Effector memory CD4-positive, alpha-beta T cell (primary cell): ENCODE measurements around the gene KRT1.

ENCODE experiments used
- DNase-seq, 3 donors: peaks; one replicate each; pipeline ENCODE4 v3.0.0-alpha.2; 2020
- H3K27ac ChIP-seq: 2 replicates; pipeline ENCODE4 v1.7.0; 2013; ENCODE audit warnings: mild to moderate bottlenecking, low read length, moderate library complexity; ENCODE audit not compliant: insufficient read depth, poor library complexity, severe bottlenecking
- H3K27me3 ChIP-seq: replicated peaks from 2 replicates; pipeline ENCODE4 v1.7.0; 2013; ENCODE audit warnings: mild to moderate bottlenecking, low read length; ENCODE audit not compliant: insufficient read depth, control insufficient read depth, poor library complexity, severe bottlenecking
- H3K36me3 ChIP-seq: 2 replicates; pipeline ENCODE4 v1.7.0; 2013; ENCODE audit warnings: mild to moderate bottlenecking, low read length, moderate library complexity; ENCODE audit not compliant: control insufficient read depth, insufficient read depth
- H3K4me1 ChIP-seq: 2 replicates; pipeline ENCODE4 v1.7.0; 2013; ENCODE audit warnings: low read length, mild to moderate bottlenecking; ENCODE audit not compliant: control insufficient read depth, insufficient read depth, poor library complexity, severe bottlenecking
- H3K4me3 ChIP-seq: 2 replicates; pipeline ENCODE4 v1.7.0; 2013; ENCODE audit warnings: low read length, low read depth, mild to moderate bottlenecking; ENCODE audit not compliant: insufficient read depth, poor library complexity, severe bottlenecking
- H3K9me3 ChIP-seq: 2 replicates; pipeline ENCODE4 v1.7.0; 2013; ENCODE audit warnings: mild to moderate bottlenecking, low read length, moderate library complexity; ENCODE audit not compliant: control insufficient read depth

Gene KRT1

GRCh38 chr12:52645982-52646381 is 34.2 kb downstream of the KRT1 start:
- Histone ChIP-seq H3K4me1 (peaks cover 12% of the 10 kb centered on the region), H3K27ac (peak overlapping the region; percentile 50)
- DNase-seq: no peak

GRCh38 chr12:52645120-52645761 is 35.0 kb downstream of the KRT1 start:
- DNase-seq: peak in 2 of 3 donors; percentile 9 to 20
- no peak overlapping the region for H3K4me3 ChIP-seq
- peaks cover 12% of the 10 kb centered on the region for H3K4me1 ChIP-seq
- peak overlapping the region; percentile 50 for H3K27ac ChIP-seq
- H3K9me3 ChIP-seq: no peaks in the 10 kb centered on the region
- H3K36me3 ChIP-seq: no peaks in the 10 kb centered on the region
- no peaks in the 10 kb centered on the region for H3K27me3 ChIP-seq

More at GRCh38 chr12:52645982-52646381, 34.2 kb downstream of the KRT1 start:
- Histone ChIP-seq H3K4me3 (no peak overlapping the region), H3K27me3 (no peaks in the 10 kb centered on the region), H3K36me3 (no peaks in the 10 kb centered on the region), H3K9me3 (no peaks in the 10 kb centered on the region)

GRCh38 chr12:52644078-52644415 is 36.2 kb downstream of the KRT1 start:
- no peak overlapping the region for H3K4me3 ChIP-seq

DNA sequence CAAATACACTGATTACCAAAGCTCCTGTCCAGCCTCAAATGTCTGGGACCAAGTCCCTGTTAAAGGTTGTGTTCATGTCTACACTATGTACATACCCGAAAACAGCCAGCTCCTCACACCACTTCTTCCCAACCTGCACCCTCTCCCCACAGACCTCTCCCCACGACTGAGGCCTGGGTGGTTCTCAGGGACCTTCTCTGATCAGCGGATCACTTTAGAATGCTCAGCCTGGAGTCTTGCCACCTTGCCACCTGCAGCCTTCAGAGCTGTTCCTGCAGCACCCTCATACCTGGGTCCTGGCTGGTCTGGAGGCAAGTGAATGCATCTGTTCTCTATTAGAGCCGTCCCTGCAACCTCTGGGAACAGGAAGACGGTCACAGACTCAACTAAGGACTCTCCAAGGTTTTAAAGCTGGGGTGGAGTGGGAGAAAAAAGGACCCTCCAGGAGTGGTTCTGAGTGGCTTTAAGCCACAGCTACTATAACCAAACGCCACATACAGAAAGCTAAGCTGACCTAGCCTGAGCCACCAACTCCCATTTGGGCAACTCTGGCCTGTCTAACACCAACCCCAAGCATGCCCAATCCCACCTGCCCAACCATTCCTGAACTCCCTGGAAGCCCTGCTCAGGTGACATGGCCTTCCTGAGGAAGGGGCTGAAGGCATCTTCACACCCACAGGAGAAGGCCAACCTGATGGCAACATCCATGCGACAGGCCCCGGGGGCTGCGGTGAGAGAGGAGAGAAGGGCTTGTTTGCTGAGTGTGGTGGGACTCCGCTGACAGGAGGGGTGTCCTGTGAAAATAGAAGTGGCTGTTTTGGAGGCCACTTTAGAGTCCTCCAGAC is 36.8 kb downstream of the KRT1 start:
- no peak overlapping the region for H3K4me3 ChIP-seq
- no peak overlapping the region for H3K27ac ChIP-seq
- peaks cover 12% of the 10 kb centered on the region for H3K4me1 ChIP-seq
- H3K9me3 ChIP-seq: no peaks in the 10 kb centered on the region
- no peaks in the 10 kb centered on the region for H3K36me3 ChIP-seq
- no peak for DNase-seq
- no peaks in the 10 kb centered on the region for H3K27me3 ChIP-seq

More at GRCh38 chr12:52644078-52644415, 36.2 kb downstream of the KRT1 start:
- Histone ChIP-seq H3K27me3 (no peaks in the 10 kb centered on the region), H3K9me3 (no peaks in the 10 kb centered on the region), H3K27ac (no peak overlapping the region), H3K36me3 (no peaks in the 10 kb centered on the region), H3K4me1 (peaks cover 12% of the 10 kb centered on the region)
- no peak for DNase-seq

- H3K36me3 ChIP-seq: no peaks in the 10 kb centered on the region
- no peaks in the 10 kb centered on the region for H3K27me3 ChIP-seq
- peaks cover 12% of the 10 kb centered on the region for H3K4me1 ChIP-seq
These were observed 38.7 kb downstream of the KRT1 start for GRCh38 chr12:52641468-52641867.

GRCh38 chr12:52637299-52637698 is 42.9 kb downstream of the KRT1 start:
- Histone ChIP-seq H3K4me1 (peaks cover 7% of the 10 kb centered on the region), H3K27me3 (no peaks in the 10 kb centered on the region), H3K36me3 (no peaks in the 10 kb centered on the region), H3K4me3 (no peak overlapping the region), H3K9me3 (no peaks in the 10 kb centered on the region), H3K27ac (no peak overlapping the region)
- DNase-seq: no peak

More at GRCh38 chr12:52641468-52641867, 38.7 kb downstream of the KRT1 start:
- Histone ChIP-seq H3K9me3 (no peaks in the 10 kb centered on the region), H3K4me3 (no peak overlapping the region), H3K27ac (no peak overlapping the region)
- no peak for DNase-seq

GRCh38 chr12:52636592-52637258 is 43.5 kb downstream of the KRT1 start:
- no peaks in the 10 kb centered on the region for H3K27me3 ChIP-seq
- DNase-seq: no peak
- H3K27ac ChIP-seq: no peak overlapping the region
- no peaks in the 10 kb centered on the region for H3K9me3 ChIP-seq
- H3K4me1 ChIP-seq: peaks cover 4% of the 10 kb centered on the region
- H3K36me3 ChIP-seq: no peaks in the 10 kb centered on the region
- no peak overlapping the region for H3K4me3 ChIP-seq

DNA sequence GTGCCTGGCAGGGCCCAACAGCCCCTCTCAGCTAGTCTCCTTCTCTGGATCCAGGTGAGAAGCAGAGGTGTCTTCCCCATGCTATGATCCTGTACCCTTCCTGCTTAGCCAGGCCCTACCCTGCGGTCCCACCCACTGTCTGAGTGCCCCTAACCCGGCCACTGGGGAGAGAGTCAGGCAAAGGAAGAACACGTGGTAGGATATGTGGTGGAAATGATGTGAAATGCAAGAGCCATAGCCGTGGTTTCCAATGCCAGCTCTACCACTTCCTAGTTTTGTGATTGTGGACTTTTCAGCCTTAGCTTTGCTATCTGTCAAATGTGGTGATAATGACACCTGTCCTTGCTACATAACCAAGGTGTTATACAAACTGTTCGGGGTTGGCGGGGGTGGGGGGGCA is 44.0 kb downstream of the KRT1 start:
- Histone ChIP-seq H3K27me3 (no peaks in the 10 kb centered on the region), H3K36me3 (no peaks in the 10 kb centered on the region), H3K27ac (no peak overlapping the region), H3K4me1 (peaks cover 7% of the 10 kb centered on the region), H3K9me3 (no peaks in the 10 kb centered on the region), H3K4me3 (no peak overlapping the region)
- DNase-seq: no peak

DNA sequence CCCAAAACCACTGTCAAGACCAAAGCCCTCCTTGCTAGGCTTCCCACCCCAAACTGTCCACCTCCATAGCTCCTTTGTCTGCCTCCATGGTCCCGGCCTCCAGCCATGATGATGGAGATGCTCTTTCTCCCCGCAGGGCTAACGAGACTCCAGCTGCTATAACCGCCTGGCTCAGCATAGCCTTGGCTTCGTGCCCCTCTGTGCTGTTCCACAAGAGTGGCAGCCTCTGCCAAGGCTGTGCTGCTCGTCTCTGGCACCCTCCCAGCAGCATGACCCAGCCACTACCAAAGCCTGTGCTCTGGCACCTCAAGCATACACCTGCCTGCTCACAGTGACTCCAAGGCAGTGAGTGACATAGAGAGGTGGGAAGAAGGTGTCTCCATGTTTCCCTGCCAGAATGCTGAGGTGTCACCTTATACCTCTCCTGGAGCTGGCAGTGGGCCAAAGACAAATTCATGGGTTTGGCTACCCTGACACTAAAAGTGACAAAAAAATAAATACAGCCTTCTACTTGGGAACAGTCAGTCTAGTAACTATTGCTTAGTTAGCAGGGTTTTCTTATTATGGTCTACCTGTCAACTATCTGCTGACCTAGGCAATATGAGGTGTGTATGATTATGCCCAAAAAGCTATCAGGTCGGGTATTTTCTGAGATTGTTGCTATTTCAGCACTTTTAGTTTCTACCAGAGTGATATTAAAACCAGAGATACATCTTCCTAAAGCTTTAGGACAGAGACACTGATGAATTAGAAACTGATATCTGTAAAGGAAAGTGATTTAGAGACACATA is 45.7 kb downstream of the KRT1 start:
- Histone ChIP-seq H3K36me3 (no peaks in the 10 kb centered on the region), H3K27ac (no peak overlapping the region), H3K4me1 (peaks cover 14% of the 10 kb centered on the region), H3K27me3 (no peaks in the 10 kb centered on the region), H3K9me3 (no peaks in the 10 kb centered on the region), H3K4me3 (no peak overlapping the region)
- no peak for DNase-seq
